ENCODE measurements around the gene GPSM1.

GPSM1 gene

GRCh38 chr9:136297016-136297691 is 30.2 kb upstream of the GPSM1 start:
- no peak overlapping the region for H3K27ac ChIP-seq

GRCh38 chr9:136297766-136298735 is 29.3 kb upstream of the GPSM1 start:
- TF ChIP-seq ZFX (IDR thresholded peaks at IDR 0.05; ENCODE audit: borderline replicate concordance) = no peak
- TF ChIP-seq, protein P1, sequence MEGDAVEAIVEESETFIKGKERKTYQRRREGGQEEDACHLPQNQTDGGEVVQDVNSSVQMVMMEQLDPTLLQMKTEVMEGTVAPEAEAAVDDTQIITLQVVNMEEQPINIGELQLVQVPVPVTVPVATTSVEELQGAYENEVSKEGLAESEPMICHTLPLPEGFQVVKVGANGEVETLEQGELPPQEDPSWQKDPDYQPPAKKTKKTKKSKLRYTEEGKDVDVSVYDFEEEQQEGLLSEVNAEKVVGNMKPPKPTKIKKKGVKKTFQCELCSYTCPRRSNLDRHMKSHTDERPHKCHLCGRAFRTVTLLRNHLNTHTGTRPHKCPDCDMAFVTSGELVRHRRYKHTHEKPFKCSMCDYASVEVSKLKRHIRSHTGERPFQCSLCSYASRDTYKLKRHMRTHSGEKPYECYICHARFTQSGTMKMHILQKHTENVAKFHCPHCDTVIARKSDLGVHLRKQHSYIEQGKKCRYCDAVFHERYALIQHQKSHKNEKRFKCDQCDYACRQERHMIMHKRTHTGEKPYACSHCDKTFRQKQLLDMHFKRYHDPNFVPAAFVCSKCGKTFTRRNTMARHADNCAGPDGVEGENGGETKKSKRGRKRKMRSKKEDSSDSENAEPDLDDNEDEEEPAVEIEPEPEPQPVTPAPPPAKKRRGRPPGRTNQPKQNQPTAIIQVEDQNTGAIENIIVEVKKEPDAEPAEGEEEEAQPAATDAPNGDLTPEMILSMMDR (IDR thresholded peaks at IDR 0.05) = no peak
- no peak overlapping the region for H3K27ac ChIP-seq

More at GRCh38 chr9:136297016-136297691, 30.2 kb upstream of the GPSM1 start:
- TF ChIP-seq ZFX (IDR thresholded peaks at IDR 0.05; ENCODE audit: borderline replicate concordance) = no peak
- TF ChIP-seq, protein P1 (IDR thresholded peaks at IDR 0.05) = peak; percentile 16; the same call in 1 of the 2 replicates

DNA sequence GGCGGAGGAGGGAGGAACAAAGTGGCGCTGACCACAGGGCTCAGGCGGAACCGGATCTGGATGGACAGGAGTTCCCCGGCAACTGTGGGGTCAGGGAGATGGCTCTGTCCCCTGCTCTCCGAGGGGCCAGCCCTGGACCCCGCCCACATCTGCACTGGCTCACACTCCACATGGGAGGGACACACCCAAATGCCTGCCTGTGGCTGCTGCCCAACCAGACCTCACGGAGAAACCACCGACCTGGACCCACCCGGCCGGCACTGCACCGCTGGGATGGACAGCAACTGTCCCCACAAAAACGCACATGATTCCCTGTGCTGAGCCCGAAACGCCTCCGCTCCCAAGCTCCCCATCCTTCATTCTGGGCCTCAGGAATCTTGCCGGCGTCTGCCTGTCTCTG is 28.2 kb upstream of the GPSM1 start:
- TF ChIP-seq ZFX (IDR thresholded peaks at IDR 0.05; ENCODE audit: borderline replicate concordance) = no peak
- TF ChIP-seq, protein P1 (IDR thresholded peaks at IDR 0.05) = no peak
- no peak overlapping the region for H3K27ac ChIP-seq

DNA sequence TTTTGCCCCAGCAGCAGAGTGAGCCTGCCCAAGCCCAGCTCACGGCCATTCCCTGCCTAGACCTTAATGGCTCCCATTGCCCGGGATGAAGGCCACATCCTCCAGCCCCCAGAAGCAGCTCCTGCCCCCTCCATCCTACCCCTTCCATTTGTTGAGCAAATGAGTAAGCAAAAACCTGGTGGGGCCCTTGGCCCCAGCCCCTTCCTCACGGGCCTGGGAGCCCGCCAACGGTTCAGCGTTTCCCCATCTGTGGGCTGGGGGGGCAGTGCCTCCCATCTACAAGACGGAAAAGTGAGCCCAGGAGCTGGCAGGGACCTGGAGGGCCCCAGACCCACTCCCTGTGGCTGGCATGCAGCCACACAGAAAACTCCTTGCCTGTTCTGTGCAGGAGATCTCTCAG is 27.8 kb upstream of the GPSM1 start:
- H3K27ac ChIP-seq = no peak overlapping the region
- TF ChIP-seq, protein P1 (IDR thresholded peaks at IDR 0.05) = no peak
- TF ChIP-seq ZFX (IDR thresholded peaks at IDR 0.05; ENCODE audit: borderline replicate concordance) = no peak

GRCh38 chr9:136300016-136300545 is 27.3 kb upstream of the GPSM1 start:
- no peak for TF ChIP-seq ZFX (IDR thresholded peaks at IDR 0.05; ENCODE audit: borderline replicate concordance)
- TF ChIP-seq, protein P1 (IDR thresholded peaks at IDR 0.05) = no peak
- no peak overlapping the region for H3K27ac ChIP-seq

DNA sequence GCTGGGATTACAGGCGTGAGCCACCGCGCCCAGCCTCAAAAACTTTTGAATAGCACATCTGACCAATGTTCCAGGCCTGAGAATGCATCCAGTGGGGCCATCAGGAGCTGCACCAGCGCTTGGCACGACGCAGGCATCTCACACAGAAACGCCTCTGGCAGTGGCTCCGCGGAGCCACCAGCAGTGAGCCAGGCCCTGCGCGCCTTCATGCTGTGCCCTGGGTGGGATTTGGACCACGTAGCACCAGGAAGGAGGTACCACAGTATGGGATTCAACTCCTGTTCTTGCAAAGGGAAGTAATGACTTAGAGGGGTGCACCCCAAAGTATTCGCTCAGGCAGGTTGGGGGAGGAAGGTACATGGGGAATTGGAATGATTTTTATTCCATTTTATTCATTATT is 26.5 kb upstream of the GPSM1 start:
- H3K27ac ChIP-seq = no peak overlapping the region
- TF ChIP-seq, protein P1 (IDR thresholded peaks at IDR 0.05) = no peak
- TF ChIP-seq ZFX (IDR thresholded peaks at IDR 0.05; ENCODE audit: borderline replicate concordance) = no peak

Measured in 22Rv1 (cell line).